ENCODE data around the gene RFX2.
"Not testable (repeated sequence)": the region's sequence is repeated elsewhere in the genome, so short reads cannot be mapped to it uniquely, and the experiment has no call there.

Gene RFX2
- 7.1 to 16.2 (median 11.8) reads per million in 4 experiments for total RNA-seq

GRCh38 chr19:6110360-6110977, at the start of gene RFX2:
RFX2 (minus strand) TSS chr19:6110500; CDS start chr19:6047496, 63,004 bp downstream.
- DNase-seq: peak; percentile 98

GRCh38 chr19:6156033-6156432, 45.7 kb upstream of the RFX2 start:
- no peak for DNase-seq

GRCh38 chr19:6150289-6150688, 40.0 kb upstream of the RFX2 start:
- DNase-seq: no peak

- DNase-seq: no peak
These were observed 30.9 kb upstream of the RFX2 start for GRCh38 chr19:6141217-6141616.

- no peak for DNase-seq
These were observed 28.2 kb upstream of the RFX2 start for GRCh38 chr19:6138511-6138910.

GRCh38 chr19:6138066-6138465, 27.8 kb upstream of the RFX2 start:
- DNase-seq: no peak

- no peak for DNase-seq
These were observed 22.9 kb upstream of the RFX2 start for GRCh38 chr19:6133231-6133630.

- DNase-seq: no peak
These were observed 22.2 kb upstream of the RFX2 start for GRCh38 chr19:6132482-6132881.

GRCh38 chr19:6127716-6128335, 17.5 kb upstream of the RFX2 start:
- no peak for DNase-seq

GRCh38 chr19:6126335-6126974, 16.2 kb upstream of the RFX2 start:
- no peak for DNase-seq

- DNase-seq: peak; percentile 31
These were observed 15.3 kb upstream of the RFX2 start for GRCh38 chr19:6125571-6125989.

GRCh38 chr19:6119031-6119430, 8.7 kb upstream of the RFX2 start:
- no peak for DNase-seq

GRCh38 chr19:6118043-6118442, 7.7 kb upstream of the RFX2 start:
- no peak for DNase-seq

GRCh38 chr19:6117534-6117933, 7.2 kb upstream of the RFX2 start:
- no peak for DNase-seq

GRCh38 chr19:6116749-6117430, 6.6 kb upstream of the RFX2 start:
- DNase-seq: no peak

- DNase-seq: no peak
These were observed 5.7 kb upstream of the RFX2 start for GRCh38 chr19:6115992-6116391.

- DNase-seq: no peak
These were observed 3.4 kb upstream of the RFX2 start for GRCh38 chr19:6113616-6114188.

GRCh38 chr19:6109947-6110346, 353 bp downstream of the RFX2 start:
- no peak for DNase-seq

GRCh38 chr19:6108721-6109633, 1.3 kb downstream of the RFX2 start:
- peak; percentile 44 for DNase-seq

- DNase-seq: not testable (repeated sequence)
These were observed 3.5 kb downstream of the RFX2 start for GRCh38 chr19:6106643-6107294.

- no peak for DNase-seq
These were observed 4.9 kb downstream of the RFX2 start for GRCh38 chr19:6105444-6105843.

GRCh38 chr19:6103894-6104293, 6.4 kb downstream of the RFX2 start:
- no peak for DNase-seq

All from effector CD8-positive, alpha-beta T cell (primary cell).